NOMO-1 treated with DMSO at 0.1 percent for 48 hours (cell line): ENCODE data around the gene PLCL2.
A peak's percentile ranks its signal among the peaks of the same experiment; 100 is the strongest.

Experiments used
- DNase-seq: peaks from one replicate; lab custom pipeline; 2025; ENCODE audit not compliant: unreplicated experiment; lab: John Stamatoyannopoulos, UW

PLCL2 gene

GRCh38 chr3:16890597-16891333, 6.0 kb downstream of the PLCL2 start:
- DNase-seq: no peak

GRCh38 chr3:16893618-16894200, 9.0 kb downstream of the PLCL2 start:
- no peak for DNase-seq

GRCh38 chr3:16896094-16896627, 11.4 kb downstream of the PLCL2 start:
- DNase-seq: no peak

- no peak for DNase-seq
Measured at GRCh38 chr3:16896820-16897219, 12.1 kb downstream of the PLCL2 start.

- no peak for DNase-seq
Measured at GRCh38 chr3:16897254-16897926, 12.6 kb downstream of the PLCL2 start.

GRCh38 chr3:16898595-16899395, 14.0 kb downstream of the PLCL2 start:
- no peak for DNase-seq

GRCh38 chr3:16899919-16900318, 15.2 kb downstream of the PLCL2 start:
- no peak for DNase-seq

GRCh38 chr3:16900779-16901440, 16.2 kb downstream of the PLCL2 start:
- DNase-seq: no peak

- no peak for DNase-seq
Measured at GRCh38 chr3:16904423-16905417, 20.0 kb downstream of the PLCL2 start.

GRCh38 chr3:16905704-16906103, 20.9 kb downstream of the PLCL2 start:
- no peak for DNase-seq

- no peak for DNase-seq
Measured at GRCh38 chr3:16906682-16907081, 21.9 kb downstream of the PLCL2 start.

- DNase-seq: no peak
Measured at GRCh38 chr3:16907243-16907642, 22.5 kb downstream of the PLCL2 start.

- DNase-seq: no peak
Measured at GRCh38 chr3:16908016-16908807, 23.5 kb downstream of the PLCL2 start.

- DNase-seq: no peak
Measured at GRCh38 chr3:16908896-16909295, 24.1 kb downstream of the PLCL2 start.

- DNase-seq: no peak
Measured at GRCh38 chr3:16909802-16910201, 25.0 kb downstream of the PLCL2 start.

GRCh38 chr3:16910207-16910606, 25.5 kb downstream of the PLCL2 start:
- no peak for DNase-seq

- no peak for DNase-seq
Measured at GRCh38 chr3:16911916-16912315, 27.2 kb downstream of the PLCL2 start.

GRCh38 chr3:16912400-16913263, 27.9 kb downstream of the PLCL2 start:
- DNase-seq: peak; percentile 77
